Pancreas (tissue), 10 donors: ENCODE measurements around the gene SHKBP1. TPM values are rescaled to one million over a fixed set of nuclear protein-coding genes. Genes with fewer than 3 reads are reported as not detected.
"Not testable (repeated sequence)": the region's sequence is repeated elsewhere in the genome, so short reads cannot be mapped to it uniquely, and the experiment has no call there.

Experiments
- ATAC-seq, 4 donors: fragments of 200-7000 bp; cut with Tn5 transposase; one replicate each; pipeline versions ENCODE4 v1.8.0 to v1.9.1; 2020; ENCODE audit warnings: mild to moderate bottlenecking in 4 of 4, moderate library complexity in 4 of 4
- DNase-seq, 6 donors: peaks; one replicate each; pipeline ENCODE4 v3.0.0-alpha.2; 2020
- FAIRE-seq: peaks from 2 replicates; lab custom pipeline; 2012; peaks lifted over from hg19 to GRCh38; lab: Jason Lieb, UNC
- H3K27ac ChIP-seq, 4 donors: fragments of 200-600 bp; sonication (generic); 1 replicate in 3 of 4; 2 replicates in 1 of 4; pipeline versions ENCODE4 v1.5.0 to v1.8.0; 2020
- H3K27me3 ChIP-seq, 4 donors: fragments of 200-600 bp; one replicate each; pipeline ENCODE4 v1.8.0; 2021
- H3K36me3 ChIP-seq, 3 donors: fragments of 200-600 bp; sonication (generic) in 1 of 3; one replicate each; pipeline versions ENCODE4 v1.5.0 to v1.8.0; 2020 to 2021
- H3K4me1 ChIP-seq, 3 donors: fragments of 200-600 bp; one replicate each; pipeline ENCODE4 v1.8.0; 2021
- H3K4me3 ChIP-seq, 4 donors: fragments of 200-600 bp; sonication (generic) in 2 of 4; one replicate each; pipeline versions ENCODE4 v1.5.0 to v1.8.0; 2020 to 2021
- H3K9me3 ChIP-seq, 4 donors: fragments of 200-600 bp; one replicate each; pipeline ENCODE4 v1.8.0; 2021
- WGBS, 2 donors: extraction: QIAGEN DNeasy Blood & Tissue Kit; methylation state at CpG; one replicate each; pipeline ENCODE4 v1.1.7; 2013; 5-methylcytosine and 5-hydroxymethylcytosine counted together
- intact Hi-C, 3 donors: fragments of 100-400 bp; cut with DNase I; formaldehyde crosslinking; loops; one replicate each; pipeline versions ENCODE4 v1.11.1 to v1.14.2; 2022
- polyA plus RNA-seq, 2 donors: library from polyadenylated mRNA; stranded (reverse); fragments of 200-250 nt; gene quantifications; one replicate each; pipeline ENCODE4 v1.2.3, GENCODE V29; 2013
- total RNA-seq, 6 donors: library from RNA; stranded (reverse); fragmentation: NEBNext Ultra II Directional in 4 of 6; extraction: Animal tissue kit (Norgen Biotek cat#: 25700) in 4 of 6; gene quantifications; one replicate each; pipeline versions ENCODE4 v1.2.1 to v1.2.4, GENCODE V29; 2021 to 2023
- TF ChIP-seq, protein P1 (sequence below), 4 donors: fragments of 200-600 bp; sonication (generic) in 3 of 4; IDR thresholded peaks; one replicate each; pipeline versions ENCODE4 v1.5.0 to v1.8.0; 2021; ENCODE audit warnings: antibody characterized with exemption in 4 of 4
- donor health status: healthy with polysubstance abuse.
- donor health status: DM: no; HTN: no; CAD: no; lungs with moderate emphysema.
- donor health status: DM: no; HTN: no; CAD: no.
- donor health status: control.
- donor health status: control.
- donor health status: Bipolar disorder and iron deficiency.
- donor health status: DM: yes; HTN: yes; CAD: no.
- donor health status: DM: no; HTN: no; CAD: no.
- donor health status: DM: no; HTN: no; CAD: no.
- donor health status: DM: yes; HTN: yes; CAD: no.

SHKBP1 gene
- total and polyA plus RNA-seq, 8 donors: 18.2 to 86.2 (median 23.8) TPM

DNA sequence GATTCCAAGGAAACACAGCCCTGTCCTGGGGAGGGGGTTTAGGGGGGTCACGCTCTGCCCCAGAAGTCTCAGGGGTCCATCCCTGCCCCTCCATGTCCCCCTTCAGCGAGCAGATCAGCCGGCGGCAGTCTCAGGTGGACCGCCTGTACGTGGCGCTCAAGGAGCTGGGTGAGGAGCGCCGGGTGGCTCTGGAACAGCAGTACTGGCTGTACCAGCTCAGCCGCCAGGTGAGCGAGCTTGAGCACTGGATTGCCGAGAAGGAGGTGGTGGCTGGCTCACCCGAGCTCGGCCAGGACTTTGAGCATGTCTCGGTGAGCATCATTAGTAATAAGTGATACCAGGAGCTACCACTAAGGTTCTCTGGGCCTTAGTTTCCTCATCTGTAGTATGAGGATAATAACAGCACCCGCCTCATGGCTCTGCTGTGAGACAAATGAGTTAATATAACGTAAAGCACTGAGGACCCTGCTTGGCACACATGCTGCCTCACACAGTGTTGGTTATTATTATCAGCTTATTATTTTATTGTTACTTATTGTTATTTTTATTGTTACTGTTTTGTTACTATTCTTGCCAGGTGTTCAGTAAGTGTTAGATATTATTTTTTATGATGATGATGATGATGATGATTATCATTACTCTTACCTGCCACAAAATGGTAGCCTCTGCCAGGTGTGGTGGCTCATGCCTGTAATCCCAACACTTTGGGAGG, 20.5 kb upstream of the SHKBP1 start:
- H3K27ac ChIP-seq: no peak overlapping the region
- no peaks in the 10 kb centered on the region for H3K36me3 ChIP-seq
- peaks cover 0 to 13% (median 3%) of the 10 kb centered on the region in 4 donors for H3K27me3 ChIP-seq
- DNase-seq (no peak), ATAC-seq (no peak), FAIRE-seq (no peak)
- 70 to 73% methylated on average over 17 of the region's 17 CpGs for WGBS, 2 donors
- TF ChIP-seq, protein P1, sequence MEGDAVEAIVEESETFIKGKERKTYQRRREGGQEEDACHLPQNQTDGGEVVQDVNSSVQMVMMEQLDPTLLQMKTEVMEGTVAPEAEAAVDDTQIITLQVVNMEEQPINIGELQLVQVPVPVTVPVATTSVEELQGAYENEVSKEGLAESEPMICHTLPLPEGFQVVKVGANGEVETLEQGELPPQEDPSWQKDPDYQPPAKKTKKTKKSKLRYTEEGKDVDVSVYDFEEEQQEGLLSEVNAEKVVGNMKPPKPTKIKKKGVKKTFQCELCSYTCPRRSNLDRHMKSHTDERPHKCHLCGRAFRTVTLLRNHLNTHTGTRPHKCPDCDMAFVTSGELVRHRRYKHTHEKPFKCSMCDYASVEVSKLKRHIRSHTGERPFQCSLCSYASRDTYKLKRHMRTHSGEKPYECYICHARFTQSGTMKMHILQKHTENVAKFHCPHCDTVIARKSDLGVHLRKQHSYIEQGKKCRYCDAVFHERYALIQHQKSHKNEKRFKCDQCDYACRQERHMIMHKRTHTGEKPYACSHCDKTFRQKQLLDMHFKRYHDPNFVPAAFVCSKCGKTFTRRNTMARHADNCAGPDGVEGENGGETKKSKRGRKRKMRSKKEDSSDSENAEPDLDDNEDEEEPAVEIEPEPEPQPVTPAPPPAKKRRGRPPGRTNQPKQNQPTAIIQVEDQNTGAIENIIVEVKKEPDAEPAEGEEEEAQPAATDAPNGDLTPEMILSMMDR (IDR thresholded peaks at IDR 0.05): no peak
- H3K9me3 ChIP-seq: no peaks in the 10 kb centered on the region
- intact Hi-C loops: no loop called here
- no peaks in the 10 kb centered on the region for H3K4me1 ChIP-seq
- H3K4me3 ChIP-seq: no peak overlapping the region

DNA sequence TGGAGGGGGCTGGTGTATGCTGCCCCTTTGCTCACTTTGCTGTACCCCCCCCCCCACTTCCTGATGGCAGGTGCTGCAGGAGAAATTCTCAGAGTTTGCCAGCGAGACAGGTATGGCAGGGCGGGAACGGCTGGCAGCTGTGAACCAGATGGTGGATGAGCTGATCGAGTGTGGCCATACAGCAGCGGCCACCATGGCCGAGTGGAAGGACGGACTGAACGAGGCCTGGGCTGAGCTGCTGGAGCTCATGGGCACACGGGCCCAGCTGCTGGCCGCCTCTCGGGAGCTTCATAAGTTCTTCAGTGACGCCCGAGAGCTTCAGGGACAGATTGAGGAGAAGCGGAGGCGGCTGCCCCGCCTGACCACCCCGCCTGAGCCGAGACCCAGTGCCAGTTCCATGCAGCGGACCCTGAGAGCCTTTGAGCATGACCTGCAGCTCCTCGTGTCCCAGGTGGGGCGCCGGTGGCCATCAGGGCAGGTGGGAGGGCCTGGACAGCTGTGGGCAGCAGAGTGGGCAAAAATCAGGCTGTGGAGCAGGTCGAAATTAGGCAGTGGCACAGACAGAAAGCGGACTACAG, 19.6 kb upstream of the SHKBP1 start:
- no peak for FAIRE-seq
- ATAC-seq: no peak
- no peak for DNase-seq
- no peaks in the 10 kb centered on the region for H3K4me1 ChIP-seq
- H3K27ac ChIP-seq: no peak overlapping the region
- no peak overlapping the region for H3K4me3 ChIP-seq
- no peaks in the 10 kb centered on the region for H3K9me3 ChIP-seq
- 68 to 74% methylated on average over 24 of the region's 24 CpGs for WGBS, 2 donors
- intact Hi-C loops: no loop called here
- no peaks in the 10 kb centered on the region for H3K36me3 ChIP-seq
- TF ChIP-seq, protein P1 (IDR thresholded peaks at IDR 0.05): no peak
- peaks cover 0 to 13% (median 3%) of the 10 kb centered on the region in 4 donors for H3K27me3 ChIP-seq

DNA sequence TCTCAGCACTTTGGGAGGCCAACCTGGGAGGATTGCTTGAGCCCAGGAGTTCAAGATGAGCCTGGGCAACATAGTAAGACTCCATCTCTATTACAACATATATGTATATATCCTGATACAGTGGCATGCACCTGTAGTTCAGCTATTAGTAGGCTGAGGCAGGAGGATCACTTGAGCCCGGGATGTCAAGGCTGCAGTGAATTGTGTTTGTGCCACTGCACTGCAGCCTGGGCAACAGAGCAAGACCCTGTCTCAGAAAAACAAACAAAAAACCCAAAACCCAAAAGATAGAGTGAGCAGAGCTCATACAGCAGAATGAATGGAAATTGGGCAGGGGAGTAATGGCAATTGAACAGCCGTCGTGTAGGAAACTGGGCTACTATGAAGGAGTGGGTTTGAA, 17.3 kb upstream of the SHKBP1 start:
- TF ChIP-seq, protein P1 (IDR thresholded peaks at IDR 0.05): no peak
- 83 to 89% methylated on average over 3 of the region's 3 CpGs for WGBS, 2 donors
- FAIRE-seq (no peak), DNase-seq (no peak), ATAC-seq (no peak)
- Histone ChIP-seq H3K27ac (no peak overlapping the region), H3K4me1 (no peaks in the 10 kb centered on the region), H3K27me3 (peaks cover 0 to 6% (median under 1%) of the 10 kb centered on the region in 4 donors), H3K4me3 (no peak overlapping the region), H3K36me3 (no peaks in the 10 kb centered on the region), H3K9me3 (no peaks in the 10 kb centered on the region)
- intact Hi-C loops: no loop called here

DNA sequence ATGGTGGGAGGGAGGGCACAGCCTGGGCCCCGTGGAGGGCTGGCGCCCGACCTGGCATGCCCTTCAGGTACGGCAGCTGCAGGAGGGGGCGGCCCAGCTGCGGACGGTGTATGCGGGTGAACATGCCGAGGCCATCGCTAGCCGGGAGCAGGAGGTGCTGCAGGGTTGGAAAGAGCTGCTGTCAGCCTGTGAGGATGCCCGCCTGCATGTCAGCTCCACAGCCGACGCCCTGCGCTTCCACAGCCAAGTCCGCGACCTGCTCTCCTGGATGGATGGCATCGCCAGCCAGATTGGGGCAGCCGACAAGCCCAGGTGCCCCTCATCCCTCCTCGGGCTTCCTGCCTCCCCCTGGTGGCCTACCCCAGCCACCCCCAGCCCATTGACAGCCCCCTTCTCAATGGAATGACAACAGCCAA, 16.6 kb upstream of the SHKBP1 start:
- no peak overlapping the region for H3K4me3 ChIP-seq
- no peak for FAIRE-seq
- no peaks in the 10 kb centered on the region for H3K4me1 ChIP-seq
- 62 to 72% methylated on average over 19 to 20 of the region's 20 CpGs for WGBS, 2 donors
- H3K27me3 ChIP-seq: no peaks in the 10 kb centered on the region
- H3K36me3 ChIP-seq: no peaks in the 10 kb centered on the region
- H3K9me3 ChIP-seq: no peaks in the 10 kb centered on the region
- TF ChIP-seq, protein P1 (IDR thresholded peaks at IDR 0.05): no peak
- intact Hi-C loops: no loop called here
- H3K27ac ChIP-seq: no peak overlapping the region
- no peak for ATAC-seq
- DNase-seq: no peak

DNA sequence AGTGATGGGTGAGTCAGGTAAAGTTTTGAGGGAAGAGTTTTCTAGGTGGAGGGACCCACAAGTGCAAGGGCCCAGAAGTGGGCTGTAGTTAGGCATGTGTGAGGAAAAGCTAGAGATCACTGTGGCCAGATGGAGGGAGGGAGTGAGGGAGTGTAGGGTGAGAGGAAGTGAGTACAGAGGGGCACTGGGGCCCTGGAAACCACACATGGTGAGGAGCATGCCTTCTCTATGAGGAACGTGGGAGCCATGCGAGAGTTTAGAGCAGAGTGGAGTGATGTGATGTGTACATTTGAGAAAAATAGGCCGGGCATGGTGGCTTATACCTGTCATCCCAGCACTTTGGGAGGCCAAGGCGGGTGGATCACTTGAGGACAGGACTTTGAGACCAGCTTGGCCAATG, 14.7 kb upstream of the SHKBP1 start:
- ATAC-seq (no peak), FAIRE-seq (no peak), DNase-seq (no peak)
- Histone ChIP-seq H3K4me1 (no peaks in the 10 kb centered on the region), H3K9me3 (no peaks in the 10 kb centered on the region), H3K36me3 (no peaks in the 10 kb centered on the region), H3K27ac (no peak overlapping the region), H3K27me3 (no peaks in the 10 kb centered on the region), H3K4me3 (no peak overlapping the region)
- 67 to 75% methylated on average over 4 of the region's 4 CpGs for WGBS, 2 donors
- intact Hi-C loops: no loop called here
- TF ChIP-seq, protein P1 (IDR thresholded peaks at IDR 0.05): no peak

DNA sequence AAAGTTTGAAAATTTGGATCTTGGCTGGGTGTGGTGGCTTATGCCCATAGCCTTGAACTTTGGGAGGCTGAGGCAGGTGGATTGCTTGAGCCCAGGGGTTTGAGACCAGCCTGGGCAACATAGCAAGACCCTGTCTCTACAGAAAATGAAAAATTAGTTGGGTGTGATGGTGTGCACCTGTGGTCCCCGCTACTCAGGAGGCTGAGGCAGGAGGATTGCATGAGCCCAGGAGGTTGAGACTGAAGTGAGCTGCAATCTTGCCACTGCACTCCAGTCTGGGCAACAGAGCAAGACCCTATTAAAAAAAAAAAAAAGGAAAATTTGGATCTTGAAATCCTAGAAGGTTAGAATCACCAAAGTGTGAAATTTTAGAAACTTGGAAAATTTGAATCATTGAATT, 12.1 kb upstream of the SHKBP1 start:
- H3K4me3 ChIP-seq, ATAC-seq, H3K27me3 ChIP-seq, intact Hi-C loops, DNase-seq, H3K4me1 ChIP-seq, H3K9me3 ChIP-seq, FAIRE-seq, H3K36me3 ChIP-seq, H3K27ac ChIP-seq: not testable (repeated sequence)
- WGBS, 2 donors: 86 to 92% methylated on average over 1 of the region's 1 CpG
